ENCODE results near the gene SIGLEC8. TPM values are rescaled to one million over a fixed set of nuclear protein-coding genes. Genes with fewer than 3 reads are reported as not detected.

The SIGLEC8 gene
- total and polyA plus RNA-seq, 9 of the 15 experiments (the other 6 are each of a cell fraction or from before 2014, with no cell fraction given), result 0.04 to 0.65 (median 0.39) TPM

- TF ChIP-seq FOXO4 (CRISPR knock-in tag; IDR thresholded peaks at IDR 0.05) (no peak), ZBTB9 (CRISPR knock-in tag; IDR thresholded peaks at IDR 0.05) (no peak; the same call in 1 of the 2 replicates), SMAD1 (IDR thresholded peaks at IDR 0.05; ENCODE audit: low read depth, low read length, partially characterized antibody) (peak; percentile 86), TARDBP (IDR thresholded peaks at IDR 0.05) (no peak), KLF10 (CRISPR knock-in tag; IDR thresholded peaks at IDR 0.05) (no peak), HOMEZ (CRISPR knock-in tag; IDR thresholded peaks at IDR 0.05) (no peak), CCNT2 (IDR thresholded peaks at IDR 0.05; ENCODE audit: borderline replicate concordance, extremely low read depth, insufficient read length, low read depth, low read length) (peak; percentile 53), ZNF655 (CRISPR knock-in tag; IDR thresholded peaks at IDR 0.05) (no peak), ZNF778 (CRISPR knock-in tag; IDR thresholded peaks at IDR 0.05) (no peak), RAD21 (CRISPR knock-in tag; conservative IDR thresholded peaks at IDR 0.05 in 1 of 2, IDR thresholded peaks at IDR 0.05 in 1 of 2) (no peak), KDM2B (CRISPR knock-in tag; IDR thresholded peaks at IDR 0.05) (no peak), MXD1 (CRISPR knock-in tag; IDR thresholded peaks at IDR 0.05; ENCODE audit: borderline replicate concordance, poor library complexity, severe bottlenecking) (no peak), ZNF79 (CRISPR knock-in tag; IDR thresholded peaks at IDR 0.05; ENCODE audit: low read depth) (no peak), ZBTB2 (IDR thresholded peaks at IDR 0.05) (peak; percentile 80; the same call in 1 of the 2 replicates), PTTG1 (tag; IDR thresholded peaks at IDR 0.05; ENCODE audit: low read depth) (no peak), GATA2 (CRISPR knock-in tag; IDR thresholded peaks at IDR 0.05) (peak; percentile 91), ZNF395 (CRISPR knock-in tag; IDR thresholded peaks at IDR 0.05) (no peak), KLF16 (IDR thresholded peaks at IDR 0.05) (0 out of 2 replicates have a peak, but pooled peaks have one; percentile 31)
These were observed 9.8 kb upstream of the SIGLEC8 start (continued) for GRCh38 chr19:51467864-51468544.

All from K562 (cell line).